HG02642 (cell line): ENCODE results near the gene THBS2.
"Not testable (repeated sequence)": the region's sequence is repeated elsewhere in the genome, so short reads cannot be mapped to it uniquely, and the experiment has no call there.

Experiments used
- ATAC-seq: cut with Tn5 transposase; IDR thresholded peaks from one replicate; pipeline ENCODE4 v1.9.1; 2021; ENCODE audit warnings: mild to moderate bottlenecking; ENCODE audit not compliant: unreplicated experiment, poor library complexity

The THBS2 gene

DNA sequence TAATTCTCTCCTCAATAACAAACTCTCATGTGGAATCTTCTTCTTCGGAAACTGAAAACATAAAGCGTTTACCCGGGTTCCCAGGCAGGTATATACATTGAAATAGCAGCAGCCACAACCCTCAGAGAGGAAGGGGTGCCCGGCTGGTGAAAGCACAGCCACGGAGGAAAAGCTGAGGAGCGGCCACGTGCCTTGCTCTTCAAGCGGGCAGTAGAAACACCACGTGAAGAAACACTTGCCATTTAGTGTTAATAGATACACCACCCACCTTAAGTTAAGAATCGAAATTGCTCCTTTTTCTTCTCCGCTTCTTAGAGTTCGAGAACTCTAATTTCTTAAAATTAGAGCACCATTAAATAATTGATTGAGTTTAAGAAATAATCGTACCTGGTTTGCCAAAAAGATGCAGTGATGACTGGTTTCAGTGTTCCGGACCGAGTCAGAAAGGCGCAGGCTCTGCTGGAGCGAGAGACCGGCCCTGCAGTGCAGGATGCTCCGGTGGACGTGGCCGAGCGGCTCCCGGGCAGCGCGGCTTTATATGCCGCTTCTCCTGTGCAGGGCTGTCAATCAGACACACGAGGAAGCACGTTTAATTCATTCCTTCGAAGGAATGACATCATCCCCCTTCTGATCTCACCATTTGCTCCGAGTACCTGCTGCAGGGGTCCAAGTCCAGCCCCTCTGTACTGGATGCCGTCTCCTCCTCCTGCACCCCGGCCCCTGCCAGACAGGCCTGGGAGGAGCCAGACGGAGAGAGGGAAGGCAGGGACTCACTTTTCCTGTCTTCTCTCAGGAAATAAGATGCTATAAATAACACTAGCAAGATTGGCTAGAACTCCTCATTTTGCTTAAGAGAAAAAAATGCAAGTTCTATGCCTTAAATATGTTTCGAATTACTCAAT is at the start of gene THBS2:
Gene THBS2 (minus strand): TSS at position 510 of the 902 bp plus-strand sequence. CDS start 3,062 bp downstream, outside the sequence.
- no peak for ATAC-seq

DNA sequence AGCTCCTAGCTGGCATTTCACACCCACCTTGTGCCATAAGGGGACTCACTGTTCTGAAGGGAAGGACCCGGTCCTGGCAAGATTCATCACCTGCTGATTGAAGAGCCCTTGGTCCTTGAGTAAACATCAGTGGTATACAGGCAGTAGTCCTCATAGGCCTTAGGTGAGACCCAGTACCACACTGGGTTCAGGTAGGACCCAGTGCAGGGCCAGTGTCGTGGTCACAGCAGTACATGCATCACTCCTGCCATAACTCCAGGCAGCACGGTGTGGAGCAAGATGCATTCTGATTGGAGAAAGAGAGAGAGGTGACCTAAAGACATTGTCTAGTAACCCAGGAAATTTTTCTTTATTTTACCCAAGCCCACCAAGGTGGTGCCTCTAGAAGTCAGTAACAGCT is 49.1 kb upstream of the THBS2 start:
- no peak for ATAC-seq

DNA sequence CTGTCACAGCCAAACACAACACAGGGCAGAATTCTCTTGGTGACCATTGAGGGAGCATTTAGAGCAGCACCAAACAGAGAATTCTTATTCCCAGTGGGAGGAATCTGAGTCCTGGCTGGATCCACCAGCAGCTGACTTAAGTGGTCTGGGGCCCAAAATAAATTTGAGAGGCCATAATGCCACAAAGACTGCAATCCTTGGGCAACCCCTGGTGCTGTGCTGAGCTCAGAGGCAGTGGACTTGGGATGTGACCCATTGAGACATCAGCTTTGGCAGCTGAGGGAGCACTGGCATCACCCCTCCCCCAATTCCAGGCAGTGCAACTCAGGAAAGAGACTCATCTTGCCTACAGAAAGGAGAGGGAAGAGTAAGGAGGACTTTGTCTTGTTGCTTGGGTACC is 48.6 kb upstream of the THBS2 start:
- no peak for ATAC-seq

DNA sequence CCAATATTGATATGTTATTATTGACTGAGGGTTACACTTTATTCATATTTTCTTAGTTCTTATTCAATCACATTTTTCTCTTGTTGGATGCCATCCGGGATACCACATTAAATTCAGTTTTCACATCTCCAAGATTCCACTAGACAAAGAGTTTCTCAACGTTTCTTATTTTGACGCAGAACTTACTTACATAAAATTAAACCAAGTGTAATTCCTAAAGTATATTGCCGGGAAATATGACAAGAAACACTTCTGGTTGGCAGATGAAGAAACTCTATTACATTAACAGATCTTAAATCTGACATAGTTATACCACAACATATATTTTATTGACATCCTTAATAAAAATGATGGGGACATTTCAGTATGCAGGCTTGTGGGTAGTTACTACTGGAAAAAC is 47.3 kb upstream of the THBS2 start:
- no peak for ATAC-seq

DNA sequence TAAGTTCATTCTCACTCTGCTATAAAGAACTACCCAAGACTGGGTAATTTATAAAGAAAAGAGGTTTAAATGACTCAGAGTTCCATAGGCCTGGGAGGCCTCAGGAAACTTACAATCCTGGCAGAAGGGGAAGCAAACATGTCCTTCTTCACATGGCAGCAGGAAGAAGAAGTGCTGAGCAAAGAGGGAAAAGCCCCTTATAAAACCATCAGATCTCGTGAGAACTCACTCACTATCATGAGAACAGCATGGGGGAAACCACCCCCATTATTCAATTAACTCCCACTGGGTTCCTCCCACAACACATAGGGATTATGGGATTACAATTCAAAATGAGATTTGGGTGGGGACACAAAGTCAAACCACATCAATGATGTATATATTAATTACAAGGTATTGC is 45.0 kb upstream of the THBS2 start:
- ATAC-seq, result not testable (repeated sequence)

DNA sequence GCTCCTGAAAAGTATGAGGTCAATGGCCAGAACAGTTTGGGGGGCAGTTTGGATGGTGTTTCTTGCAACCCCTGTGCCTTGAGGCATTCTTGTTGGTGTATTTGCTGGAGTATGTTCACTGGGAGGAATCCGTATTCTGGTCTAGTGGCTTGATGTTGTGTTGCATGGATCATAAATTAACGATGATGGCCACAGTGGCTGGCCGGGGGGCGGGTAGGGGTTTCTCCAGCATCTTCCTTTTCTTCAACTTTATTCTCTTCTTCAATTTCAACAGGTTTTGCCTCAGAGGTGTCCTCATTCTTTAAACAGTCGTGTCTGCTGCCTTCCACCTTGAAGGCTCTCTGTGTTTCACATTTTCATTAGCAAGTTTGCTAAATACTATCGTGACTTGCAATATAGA is 43.0 kb upstream of the THBS2 start:
- ATAC-seq, result no peak

DNA sequence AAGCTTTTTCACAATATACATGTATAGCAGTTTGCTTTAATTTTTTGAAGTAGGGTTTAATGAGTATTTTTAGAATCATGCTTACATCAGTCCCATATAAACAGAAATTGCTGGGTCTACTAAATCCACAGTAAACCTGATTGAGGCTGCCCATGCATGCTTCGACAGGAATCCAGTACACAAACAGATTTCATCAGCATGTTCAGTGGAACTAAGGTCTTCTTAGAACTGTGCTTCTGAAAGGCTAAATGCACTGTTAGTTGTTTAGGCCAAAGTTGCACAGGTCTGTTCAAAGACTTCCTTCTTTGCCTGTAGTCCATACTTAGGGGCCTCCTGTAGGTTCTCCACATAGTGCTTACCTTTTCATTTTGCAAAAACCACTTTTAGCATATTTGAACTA is 42.5 kb upstream of the THBS2 start:
- no peak for ATAC-seq

DNA sequence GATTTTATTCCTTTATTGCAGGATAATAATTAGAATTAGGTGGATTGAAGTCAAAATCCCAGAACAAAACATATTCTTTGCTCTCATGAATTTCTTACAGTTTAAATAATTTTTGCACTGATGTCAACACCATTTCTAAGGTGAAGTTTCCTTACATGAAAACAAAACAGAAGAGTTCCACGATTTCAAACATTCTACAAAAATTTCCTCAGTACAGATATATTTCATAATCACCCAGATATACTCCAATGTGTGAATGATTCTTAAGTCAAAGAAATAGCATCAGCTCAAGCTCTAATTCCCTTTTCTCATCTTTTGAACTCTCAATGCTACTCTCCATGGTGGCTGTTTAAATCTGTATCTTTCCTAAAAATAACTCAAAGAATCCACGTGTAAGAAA is 39.5 kb upstream of the THBS2 start:
- ATAC-seq, result no peak

DNA sequence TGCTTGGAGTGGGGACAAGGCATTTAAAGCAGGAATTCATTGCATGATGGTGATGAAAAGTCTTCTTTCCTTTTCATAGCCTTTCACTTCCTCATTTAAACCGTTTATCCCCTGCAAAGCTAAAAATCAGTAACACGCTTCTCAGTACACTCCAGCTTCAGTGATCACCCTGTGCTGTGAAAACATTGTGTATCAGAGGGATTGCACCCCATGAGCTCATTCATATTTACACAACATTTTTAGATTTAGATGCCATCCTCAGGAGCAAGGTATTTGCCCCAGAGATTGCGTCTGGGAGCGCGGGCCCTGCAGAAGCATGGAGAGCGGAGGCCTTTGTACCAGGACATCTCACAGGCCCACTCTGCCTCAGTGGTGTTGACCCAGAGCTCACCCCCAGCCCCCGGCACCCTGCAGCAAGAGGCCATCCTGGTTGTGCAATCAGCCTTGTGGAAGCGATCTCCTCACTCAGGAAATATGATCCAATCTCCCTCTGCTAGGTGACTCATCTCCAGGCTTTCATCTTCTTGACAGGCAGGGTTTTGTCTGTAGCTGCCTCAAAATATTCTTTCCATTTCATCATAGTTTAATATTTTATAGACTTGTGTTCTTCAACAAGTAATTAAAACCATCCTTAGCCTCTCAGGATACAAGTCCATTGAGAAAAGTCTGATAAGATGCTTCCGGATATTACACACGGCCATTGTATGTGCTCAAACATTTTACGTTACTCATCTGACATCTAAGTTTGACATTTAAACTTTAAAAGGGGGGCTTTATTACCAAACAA is 38.9 kb upstream of the THBS2 start:
- ATAC-seq, result no peak

DNA sequence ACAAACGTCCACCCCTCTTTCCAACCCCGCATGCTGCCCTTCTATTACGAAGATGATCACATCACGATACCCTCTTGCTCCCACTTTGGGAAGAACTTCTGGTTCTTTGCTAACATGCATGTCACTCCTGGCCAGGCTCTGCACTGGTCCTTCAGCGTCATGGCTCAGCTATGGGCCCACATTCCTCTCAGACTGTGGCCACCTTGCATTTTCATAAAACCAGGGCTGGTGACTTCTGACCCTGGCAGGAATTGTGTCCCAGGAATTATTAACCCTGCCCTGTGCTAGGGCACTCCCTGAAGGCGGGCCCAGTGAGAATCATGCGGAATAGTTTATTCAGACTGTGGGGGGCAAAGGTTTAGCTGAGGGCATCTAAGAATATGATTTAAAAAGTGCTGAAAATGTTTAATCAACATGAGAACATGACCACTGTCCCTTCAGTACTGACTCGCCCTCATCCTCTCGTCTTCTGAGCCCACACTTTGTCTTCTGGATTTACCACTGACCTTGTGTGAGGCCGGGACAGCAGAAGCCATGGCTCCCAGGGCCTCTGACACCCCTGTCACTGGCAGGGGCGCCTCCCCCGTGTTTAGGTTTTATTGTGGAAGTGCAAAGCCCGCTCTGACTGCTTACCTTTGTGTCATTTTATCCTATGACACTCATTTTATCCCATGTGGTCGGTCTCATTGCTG is 38.1 kb upstream of the THBS2 start:
- ATAC-seq, result no peak

DNA sequence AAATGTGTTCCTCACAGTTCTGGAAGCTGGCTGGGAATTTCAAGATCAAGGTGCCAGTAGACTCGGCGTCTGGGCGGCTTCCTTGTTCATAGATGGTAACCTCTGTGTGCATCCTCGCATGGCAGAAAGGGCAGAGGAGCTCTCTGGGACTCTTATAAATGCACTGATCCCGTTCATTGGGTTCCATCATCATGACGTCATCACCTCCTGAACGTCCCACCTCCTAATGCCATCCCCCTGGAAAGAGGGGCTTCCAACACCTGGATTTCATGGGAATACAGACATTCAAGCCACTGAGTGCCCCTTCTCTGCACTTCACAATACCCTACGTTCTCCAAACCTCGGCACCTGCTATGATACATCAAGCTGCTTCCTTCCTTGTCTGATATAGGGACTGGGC is 37.5 kb upstream of the THBS2 start:
- ATAC-seq, result no peak

DNA sequence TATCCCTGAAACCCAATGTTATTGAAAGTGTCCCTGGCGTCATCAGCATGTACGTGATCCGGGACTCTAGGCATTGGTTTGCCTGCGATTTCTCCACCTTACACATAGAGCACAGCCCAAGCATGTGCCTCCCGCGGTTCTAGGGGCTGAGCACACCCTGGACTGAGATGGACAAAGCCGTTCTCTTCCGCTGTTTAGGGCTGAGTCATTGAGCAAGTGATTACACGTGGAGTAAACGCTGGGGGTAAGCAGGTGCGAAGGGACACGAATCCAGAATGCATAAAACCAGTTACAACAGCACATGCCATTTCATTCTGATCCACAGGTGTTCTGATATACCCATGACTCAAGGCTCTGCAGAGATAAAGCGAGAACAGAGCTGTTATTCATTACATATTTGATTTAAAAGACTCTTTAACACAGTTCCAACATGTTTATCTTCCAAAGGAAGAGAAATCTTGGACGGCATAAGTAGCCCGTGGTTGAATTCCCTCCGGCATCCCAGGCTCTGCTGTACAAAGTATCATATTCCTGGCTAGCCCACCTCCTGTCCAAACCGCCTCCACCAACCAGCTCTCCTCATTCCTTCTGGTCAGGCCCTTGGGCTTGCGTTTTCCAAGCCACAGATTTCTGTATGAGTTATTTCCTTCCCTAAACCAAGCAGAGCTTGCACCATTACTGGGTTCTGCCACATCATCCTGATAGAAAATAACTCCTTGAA is 36.1 kb upstream of the THBS2 start:
- no peak for ATAC-seq

DNA sequence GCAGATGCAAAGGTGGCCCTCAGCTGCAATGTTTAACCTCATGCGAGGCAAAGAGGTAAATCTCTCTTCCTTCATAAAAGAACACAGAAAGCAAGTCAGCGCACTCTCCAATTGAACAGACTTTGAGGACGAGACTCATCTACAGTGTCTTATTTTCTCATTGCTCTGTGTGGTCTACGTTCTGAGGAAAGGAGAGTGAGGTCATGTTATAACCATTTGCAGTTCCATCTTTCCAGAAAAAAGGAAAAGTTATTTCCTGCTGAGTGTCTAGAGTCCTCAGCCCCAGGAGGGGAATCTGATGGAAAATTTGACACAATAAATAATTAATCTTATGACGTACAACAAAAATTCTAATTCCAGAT is 35.6 kb upstream of the THBS2 start:
- ATAC-seq, result no peak

DNA sequence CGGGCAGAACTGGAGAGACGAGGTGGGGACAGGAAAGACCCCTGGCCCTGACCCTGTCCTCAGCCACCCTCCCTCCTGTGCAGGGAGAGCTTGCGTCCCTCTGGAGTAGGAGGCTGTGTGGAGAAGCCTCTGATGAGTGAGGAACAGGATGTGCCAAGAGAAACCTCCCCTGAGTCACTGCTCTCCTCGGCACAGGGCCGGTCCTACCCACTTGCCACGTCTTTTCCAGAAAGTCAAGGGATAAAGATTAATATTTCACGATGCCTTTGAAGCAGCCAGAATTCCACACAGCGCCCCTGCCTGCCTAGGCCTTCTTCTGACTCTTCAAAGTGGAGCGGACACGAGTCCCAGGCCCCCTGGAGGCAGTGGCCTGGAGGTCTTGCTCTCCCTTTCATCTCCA is 34.9 kb upstream of the THBS2 start:
- ATAC-seq, result no peak

DNA sequence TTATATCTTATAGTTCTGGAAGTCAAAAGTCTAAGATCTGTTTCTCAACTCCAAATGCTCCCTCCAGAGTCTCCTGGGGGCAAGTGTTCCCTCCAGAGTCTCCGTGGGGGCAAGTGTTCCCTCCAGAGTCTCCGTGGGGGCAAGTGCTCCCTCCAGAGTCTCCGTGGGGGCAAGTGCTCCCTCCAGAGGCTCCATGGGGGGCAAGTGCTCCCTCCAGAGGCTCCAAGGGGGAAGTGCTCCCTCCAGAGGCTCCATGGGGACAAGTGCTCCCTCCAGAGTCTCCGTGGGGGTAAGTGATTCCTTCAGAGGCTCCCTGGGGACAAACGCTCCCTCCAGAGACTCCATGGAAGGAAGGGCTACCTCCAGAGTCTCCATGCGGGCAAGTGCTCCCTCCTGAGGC is 34.0 kb upstream of the THBS2 start:
- ATAC-seq, result no peak

DNA sequence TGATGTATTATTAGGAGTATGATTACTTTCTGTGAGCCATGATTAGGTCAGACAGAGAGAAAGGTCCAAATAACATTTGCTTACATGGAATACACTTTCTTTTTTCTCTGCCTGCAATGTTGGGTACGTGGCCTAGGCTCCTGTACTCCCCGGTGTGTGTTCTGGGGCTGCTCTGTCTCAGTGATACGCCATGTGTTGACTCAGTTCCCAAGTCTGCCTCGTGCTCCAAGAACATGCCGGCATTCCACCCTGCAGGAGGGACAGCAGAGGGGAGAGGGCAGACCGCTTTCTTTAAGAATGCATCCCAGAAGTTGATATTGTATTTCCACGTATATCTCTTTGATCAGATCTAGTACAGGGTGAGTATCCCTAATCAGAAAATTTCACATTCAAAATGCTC is 33.3 kb upstream of the THBS2 start:
- ATAC-seq, result no peak

DNA sequence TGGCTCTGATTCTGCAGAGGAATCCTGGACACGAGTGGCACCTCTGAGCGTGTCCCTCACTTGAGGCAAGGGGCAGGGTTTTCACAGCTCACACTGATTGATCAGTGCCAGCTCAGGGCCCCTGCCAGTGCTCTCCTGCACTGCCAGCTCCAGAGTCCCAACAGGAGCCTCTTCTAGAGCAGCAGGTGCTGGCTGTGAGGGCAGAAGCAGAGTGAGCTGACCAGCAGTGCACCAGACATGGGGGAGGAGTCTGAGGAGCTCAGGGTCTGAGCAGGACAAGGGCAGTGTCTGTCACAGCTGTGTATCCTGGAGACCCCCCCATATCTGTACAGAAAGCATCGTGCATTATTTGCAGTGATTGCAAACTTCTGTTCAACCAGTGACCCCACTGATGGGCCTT is 31.5 kb upstream of the THBS2 start:
- ATAC-seq, result no peak

DNA sequence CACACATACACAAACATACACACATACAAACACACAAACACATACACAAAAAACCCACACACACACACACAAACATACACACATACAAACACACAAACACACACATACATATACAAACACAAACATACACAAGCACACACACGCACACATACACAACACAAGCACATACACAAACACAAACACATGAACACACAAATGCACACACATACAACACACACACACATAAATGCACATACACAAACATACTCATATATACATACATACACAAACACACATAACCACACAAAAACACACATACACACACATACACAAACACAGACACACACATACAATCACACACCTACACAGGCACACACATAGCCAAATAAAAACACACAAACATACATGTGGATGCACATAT is 30.3 kb upstream of the THBS2 start:
- ATAC-seq, result no peak

DNA sequence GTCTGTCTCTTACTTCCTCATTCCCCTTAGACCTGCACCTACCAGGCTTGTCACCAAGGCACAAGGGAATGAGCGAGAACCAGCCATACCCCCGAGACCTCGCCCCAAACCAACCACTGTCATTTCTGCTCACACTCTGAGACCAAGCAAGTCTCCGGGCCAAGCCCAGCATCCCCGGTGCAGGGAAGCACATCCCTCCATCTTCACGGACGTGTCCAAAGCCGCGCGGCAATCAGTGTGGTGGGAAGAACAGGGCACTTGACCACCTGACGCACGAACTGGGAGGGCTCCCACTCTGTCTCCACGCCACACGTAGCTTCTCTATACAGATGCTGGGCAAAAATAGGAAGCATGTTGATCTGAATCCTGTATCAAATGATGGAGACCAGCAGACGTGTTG is 28.4 kb upstream of the THBS2 start:
- ATAC-seq, result no peak

DNA sequence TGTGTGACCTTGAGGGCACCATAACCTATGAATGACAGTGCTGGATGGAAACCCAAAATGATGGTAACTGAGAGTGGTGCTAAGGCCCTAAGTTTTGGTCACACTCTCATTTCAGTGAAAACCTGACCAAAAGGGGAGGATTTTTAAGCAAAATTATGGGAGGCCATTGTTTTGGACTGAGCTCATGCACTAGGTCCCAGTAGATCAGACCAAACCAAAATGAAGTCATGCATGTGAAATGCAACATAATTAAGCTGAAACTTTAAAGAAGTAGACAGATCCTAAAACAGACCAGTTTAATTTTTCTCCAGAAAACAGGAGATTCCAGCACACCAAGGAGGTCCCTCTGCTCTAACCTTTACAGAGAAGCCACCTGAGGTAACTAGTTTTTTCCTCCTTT is 24.0 kb upstream of the THBS2 start:
- no peak for ATAC-seq
